ENCODE measurements around the gene TTC39C.

DNA sequence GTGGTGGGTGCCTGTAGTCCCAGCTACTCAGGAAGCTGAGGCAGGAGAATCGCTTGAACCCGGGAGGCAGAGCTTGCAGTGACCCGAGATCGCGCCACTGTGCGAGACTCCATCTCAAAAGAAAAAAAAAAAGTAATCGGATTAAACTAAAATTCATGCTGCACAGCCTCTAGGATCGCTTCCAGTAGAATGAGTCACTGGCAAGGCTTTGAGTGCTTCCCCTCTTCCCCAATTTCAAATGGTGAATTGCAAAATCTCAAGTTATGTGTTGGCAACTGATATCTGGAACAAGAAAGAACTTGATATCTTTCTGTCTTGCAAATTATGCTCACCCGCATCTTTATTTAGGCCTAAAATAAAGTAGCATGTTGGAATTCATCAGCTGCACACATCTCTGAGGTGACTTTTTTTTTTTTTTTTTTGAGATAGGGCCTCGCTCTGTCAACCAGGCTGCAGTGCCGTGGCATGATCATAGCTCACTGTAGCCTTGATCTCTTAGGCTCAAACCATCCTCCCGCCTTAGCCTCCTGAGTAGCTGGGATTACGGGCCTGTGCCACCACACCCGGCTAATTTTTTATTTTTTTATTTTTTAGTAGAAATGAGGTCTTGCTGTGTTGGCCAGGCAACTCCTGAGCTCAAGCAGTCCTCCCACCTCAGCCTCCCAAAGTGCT lies 12.7 kb downstream of the TTC39C start:
- TF ChIP-seq, protein P1, sequence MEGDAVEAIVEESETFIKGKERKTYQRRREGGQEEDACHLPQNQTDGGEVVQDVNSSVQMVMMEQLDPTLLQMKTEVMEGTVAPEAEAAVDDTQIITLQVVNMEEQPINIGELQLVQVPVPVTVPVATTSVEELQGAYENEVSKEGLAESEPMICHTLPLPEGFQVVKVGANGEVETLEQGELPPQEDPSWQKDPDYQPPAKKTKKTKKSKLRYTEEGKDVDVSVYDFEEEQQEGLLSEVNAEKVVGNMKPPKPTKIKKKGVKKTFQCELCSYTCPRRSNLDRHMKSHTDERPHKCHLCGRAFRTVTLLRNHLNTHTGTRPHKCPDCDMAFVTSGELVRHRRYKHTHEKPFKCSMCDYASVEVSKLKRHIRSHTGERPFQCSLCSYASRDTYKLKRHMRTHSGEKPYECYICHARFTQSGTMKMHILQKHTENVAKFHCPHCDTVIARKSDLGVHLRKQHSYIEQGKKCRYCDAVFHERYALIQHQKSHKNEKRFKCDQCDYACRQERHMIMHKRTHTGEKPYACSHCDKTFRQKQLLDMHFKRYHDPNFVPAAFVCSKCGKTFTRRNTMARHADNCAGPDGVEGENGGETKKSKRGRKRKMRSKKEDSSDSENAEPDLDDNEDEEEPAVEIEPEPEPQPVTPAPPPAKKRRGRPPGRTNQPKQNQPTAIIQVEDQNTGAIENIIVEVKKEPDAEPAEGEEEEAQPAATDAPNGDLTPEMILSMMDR (conservative IDR thresholded peaks at IDR 0.05; ENCODE audit: low read length): no peak
- TF ChIP-seq EZH2phosphoT487 (IDR thresholded peaks at IDR 0.05; ENCODE audit: borderline replicate concordance, low read depth, low read length): no peak
